GM21447 (cell line): ENCODE data around the gene TFCP2.
"Not testable (repeated sequence)": the region's sequence is repeated elsewhere in the genome, so short reads cannot be mapped to it uniquely, and the experiment has no call there.

ENCODE experiments used
- ATAC-seq: cut with Tn5 transposase; IDR thresholded peaks from one replicate; pipeline ENCODE4 v1.9.1; 2021; ENCODE audit not compliant: unreplicated experiment

The TFCP2 gene

DNA sequence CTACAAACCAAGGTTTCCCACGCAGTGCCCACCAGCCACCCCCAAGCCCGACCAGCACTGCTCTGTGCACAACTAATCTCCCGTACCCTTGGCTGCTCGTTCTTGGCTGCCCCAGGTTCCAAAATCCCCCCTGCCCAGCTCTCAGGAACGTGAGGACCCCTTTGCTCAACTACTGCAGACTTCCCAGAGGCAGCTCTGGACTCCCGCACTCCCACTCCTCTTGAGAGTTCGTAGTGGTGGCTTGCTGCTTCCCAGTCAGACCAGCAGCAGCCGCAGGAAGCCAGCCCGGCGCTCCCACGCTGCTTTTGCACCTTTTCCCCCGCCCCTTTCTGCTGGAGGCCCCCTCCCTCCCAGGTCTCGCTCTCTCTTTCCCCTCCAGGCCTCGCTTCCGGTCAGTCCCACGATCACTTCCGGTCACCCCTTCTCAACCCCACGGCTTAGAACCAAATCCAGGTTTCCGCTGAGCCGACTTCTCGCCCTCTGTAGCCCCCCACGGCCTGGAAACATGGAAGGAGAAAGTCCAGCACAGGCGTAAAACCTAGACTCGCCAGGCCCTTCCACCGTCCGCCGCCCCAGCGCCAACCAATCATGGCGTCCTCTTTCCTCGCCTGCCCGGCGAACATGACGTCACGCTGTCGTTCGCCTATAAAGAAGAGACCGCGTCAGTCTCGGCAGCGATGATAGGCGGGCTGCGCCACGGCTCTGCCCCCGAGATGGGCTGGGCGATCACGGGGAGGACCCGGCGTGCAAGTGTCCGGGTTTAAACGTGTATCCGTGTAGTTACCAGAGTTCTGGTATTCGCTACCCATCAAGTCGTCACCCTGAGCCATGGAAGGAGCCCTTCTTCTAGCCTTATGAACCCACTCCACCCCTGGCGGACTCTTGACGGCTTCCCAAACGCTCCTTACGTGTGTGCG lies at the start of gene TFCP2:
Gene TFCP2, minus strand, starts transcription at position 621 of the 917 bp plus-strand sequence. CDS start 713 bp downstream, outside the sequence.
- peak; percentile 84 for ATAC-seq

- ATAC-seq, result no peak
Measured at GRCh38 chr12:51222461-51222860, 49.5 kb upstream of the TFCP2 start.

- ATAC-seq, result not testable (repeated sequence)
Measured at GRCh38 chr12:51219857-51220256, 46.9 kb upstream of the TFCP2 start.

DNA sequence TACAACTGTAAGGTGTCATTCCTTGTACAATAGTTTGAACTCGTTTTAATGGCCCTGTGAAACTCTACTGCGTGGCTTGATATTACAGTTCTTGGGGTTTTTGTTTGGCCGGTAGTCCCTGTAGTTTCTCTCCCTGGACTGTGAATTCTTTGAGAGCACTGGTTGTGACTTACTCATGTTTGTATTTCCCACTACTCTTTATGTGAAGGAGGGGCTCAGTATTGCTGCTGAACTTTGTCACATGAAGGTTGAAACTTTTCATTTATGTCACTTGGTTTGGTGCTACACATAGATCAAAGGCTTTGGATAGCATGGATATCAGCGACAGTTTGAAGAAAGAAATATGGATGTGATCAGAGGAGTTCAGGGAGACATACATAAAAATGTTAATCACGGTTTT lies 46.4 kb upstream of the TFCP2 start:
- ATAC-seq, result no peak

DNA sequence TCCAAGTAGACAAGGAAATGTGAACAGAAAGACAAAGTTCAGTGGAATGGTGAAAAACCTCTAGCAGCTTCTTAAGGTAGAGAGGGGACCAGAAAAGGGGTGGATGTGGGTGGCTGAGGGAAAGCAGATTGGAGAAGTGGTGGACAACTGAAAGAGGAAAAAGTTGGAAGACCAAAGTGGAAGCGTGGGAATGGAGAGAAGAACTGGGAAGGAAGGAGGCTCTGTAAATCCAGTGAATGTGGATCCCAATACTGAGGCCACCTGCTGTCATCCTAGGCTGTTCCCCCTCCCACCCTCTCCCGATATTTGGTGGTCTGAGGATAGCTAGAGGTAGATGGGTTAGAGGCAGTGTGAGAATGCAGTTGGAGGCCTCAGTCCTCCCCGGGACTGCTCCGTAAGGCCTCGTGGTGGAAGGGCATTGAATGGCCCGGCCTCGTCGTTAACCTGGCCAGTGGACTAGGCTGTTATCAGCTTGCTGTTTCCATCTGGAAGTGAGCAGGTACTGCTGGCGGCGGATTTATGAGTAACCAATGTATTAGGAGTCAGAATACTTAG lies 45.7 kb upstream of the TFCP2 start:
- no peak for ATAC-seq

GRCh38 chr12:51217968-51218606 lies 45.2 kb upstream of the TFCP2 start, which contains the start of gene POU6F1:
Gene POU6F1 (minus strand): TSS chr12:51218062. CDS start chr12:51206836, 11,226 bp downstream.
- ATAC-seq, result peak; percentile 72

GRCh38 chr12:51217133-51217967 lies 44.4 kb upstream of the TFCP2 start:
- peak; percentile 48 for ATAC-seq

- no peak for ATAC-seq
Measured at GRCh38 chr12:51216642-51217041, 43.7 kb upstream of the TFCP2 start.

DNA sequence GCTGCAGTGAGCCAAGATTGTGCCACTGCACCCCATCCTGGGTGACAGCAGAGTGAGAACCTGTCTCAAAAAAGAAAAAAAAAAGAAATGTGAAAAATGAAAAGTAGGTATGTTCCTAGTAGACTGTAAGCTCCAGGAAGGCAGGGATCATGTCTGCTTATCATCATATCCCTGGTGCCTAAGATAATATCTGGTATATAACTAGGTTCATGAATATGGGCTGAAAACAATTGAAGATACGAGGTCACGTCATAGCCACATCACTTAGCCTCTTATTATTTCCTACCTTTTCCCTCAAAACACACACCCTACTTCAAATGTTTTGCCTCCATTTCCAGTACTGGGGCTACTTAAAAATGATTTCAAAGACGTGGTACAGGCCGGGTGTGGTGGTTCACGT lies 42.0 kb upstream of the TFCP2 start:
- ATAC-seq, result no peak

GRCh38 chr12:51210690-51211395 lies 37.9 kb upstream of the TFCP2 start:
- ATAC-seq, result no peak

DNA sequence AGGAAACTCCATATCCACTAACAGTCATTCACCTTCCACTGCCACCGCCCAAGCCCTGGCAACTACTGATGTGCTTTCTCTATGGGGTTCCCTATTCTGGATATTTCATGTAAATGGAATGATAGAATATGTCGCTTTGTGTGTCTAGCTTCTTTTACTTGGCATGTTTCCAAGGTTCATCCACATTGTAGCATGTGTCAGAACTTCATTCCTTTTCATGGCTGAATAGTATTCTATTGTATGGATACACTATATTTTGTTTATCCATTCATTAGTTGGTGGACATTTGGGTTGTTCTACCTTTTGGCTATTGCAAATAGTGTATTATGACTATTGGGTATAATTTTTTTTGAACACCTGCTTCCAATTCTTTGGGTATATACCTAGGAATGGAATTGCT lies 36.3 kb upstream of the TFCP2 start:
- ATAC-seq, result no peak

GRCh38 chr12:51208016-51208660 lies 35.2 kb upstream of the TFCP2 start:
- ATAC-seq, result no peak

- no peak for ATAC-seq
Measured at GRCh38 chr12:51205350-51205749, 32.4 kb upstream of the TFCP2 start.

- ATAC-seq, result no peak
Measured at GRCh38 chr12:51202718-51203117, 29.8 kb upstream of the TFCP2 start.

- ATAC-seq, result no peak
Measured at GRCh38 chr12:51200806-51201205, 27.9 kb upstream of the TFCP2 start.

DNA sequence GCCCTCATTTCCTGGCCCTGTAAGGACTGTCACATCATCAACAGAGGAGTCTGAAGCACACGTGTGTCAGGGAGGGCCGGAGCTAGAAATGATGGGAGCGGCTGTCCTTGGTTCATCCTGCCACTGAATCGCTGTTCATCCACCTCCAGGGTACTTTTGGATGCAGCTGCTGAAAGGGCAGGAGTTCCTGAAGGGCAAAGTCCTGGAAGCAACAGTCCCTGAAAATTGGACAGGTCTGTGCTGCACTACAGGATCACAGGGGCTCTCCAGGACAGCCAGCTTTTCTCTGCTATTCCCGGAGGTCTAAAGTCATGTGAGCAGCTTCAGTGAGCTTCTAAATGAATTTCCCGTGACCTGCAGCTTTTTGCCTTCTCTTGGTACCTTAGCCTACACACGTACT lies 27.2 kb upstream of the TFCP2 start:
- no peak for ATAC-seq

- ATAC-seq, result no peak
Measured at GRCh38 chr12:51199366-51199945, 26.5 kb upstream of the TFCP2 start.

- no peak for ATAC-seq
Measured at GRCh38 chr12:51198568-51199365, 25.8 kb upstream of the TFCP2 start.
